HG03378 (cell line): Measurements from ENCODE around the gene TMCC1.
"Not testable (repeated sequence)": the region's sequence is repeated elsewhere in the genome, so short reads cannot be mapped to it uniquely, and the experiment has no call there.

Experiments used
- ATAC-seq: cut with Tn5 transposase; IDR thresholded peaks from one replicate; pipeline ENCODE4 v1.9.1; 2021; ENCODE audit warnings: mild to moderate bottlenecking, moderate library complexity; ENCODE audit not compliant: unreplicated experiment

Gene TMCC1

GRCh38 chr3:129613367-129613740 is 280.2 kb downstream of the TMCC1 start:
- no peak for ATAC-seq

GRCh38 chr3:129612534-129613366 is 280.8 kb downstream of the TMCC1 start:
- ATAC-seq = no peak

DNA sequence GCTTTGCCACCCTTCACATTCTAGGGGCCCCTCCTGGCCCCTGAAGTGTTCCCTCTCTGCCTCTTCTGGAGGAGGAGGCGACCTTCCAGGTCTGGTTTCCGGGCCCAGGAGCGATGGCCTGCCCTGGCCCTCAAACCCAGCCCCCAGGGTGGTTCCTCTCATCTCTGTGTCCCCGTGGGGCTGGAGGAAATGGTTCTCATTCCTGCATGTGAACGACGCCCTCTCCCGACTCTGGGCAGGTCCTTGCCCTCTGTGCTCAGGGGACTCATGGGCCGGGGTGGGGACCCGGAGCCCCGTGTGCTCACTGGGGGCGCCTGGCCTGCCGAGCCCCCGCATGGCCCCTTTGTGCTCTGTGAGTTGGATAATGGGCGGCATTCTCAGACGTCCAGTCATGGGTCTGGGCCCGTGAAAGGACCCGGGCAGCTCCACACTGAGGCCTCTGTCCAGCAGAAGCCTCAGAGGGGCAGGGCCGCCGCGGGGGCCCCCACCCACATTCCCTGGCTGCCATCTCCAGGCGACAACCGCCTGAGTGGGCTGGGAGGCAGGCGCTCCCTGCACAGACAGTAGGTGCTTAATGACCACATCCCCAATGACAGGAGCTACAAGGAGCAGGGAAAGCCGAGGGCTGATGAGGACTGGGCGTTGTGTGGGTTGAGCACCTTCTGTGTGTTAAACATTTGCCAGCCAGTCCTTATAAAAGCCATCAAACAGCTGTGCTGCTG is 281.5 kb downstream of the TMCC1 start:
- no peak for ATAC-seq

DNA sequence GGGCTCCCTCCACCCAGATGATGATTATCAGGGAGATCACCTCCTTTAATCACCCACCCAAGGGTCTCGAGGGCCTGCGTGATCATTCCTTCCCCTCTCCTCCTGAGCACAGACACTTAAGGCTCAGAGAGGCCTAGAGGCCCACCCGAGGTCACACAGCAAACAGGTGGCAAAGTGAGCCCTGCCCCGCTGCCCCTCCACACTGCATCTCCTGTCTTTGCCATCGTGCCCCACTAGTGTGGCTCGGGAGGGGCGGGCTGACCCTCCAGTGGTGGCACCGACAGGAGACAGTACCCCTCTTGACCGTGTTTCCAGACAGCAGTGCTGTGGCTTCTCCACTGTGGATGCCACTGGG is 282.1 kb downstream of the TMCC1 start:
- ATAC-seq = no peak

DNA sequence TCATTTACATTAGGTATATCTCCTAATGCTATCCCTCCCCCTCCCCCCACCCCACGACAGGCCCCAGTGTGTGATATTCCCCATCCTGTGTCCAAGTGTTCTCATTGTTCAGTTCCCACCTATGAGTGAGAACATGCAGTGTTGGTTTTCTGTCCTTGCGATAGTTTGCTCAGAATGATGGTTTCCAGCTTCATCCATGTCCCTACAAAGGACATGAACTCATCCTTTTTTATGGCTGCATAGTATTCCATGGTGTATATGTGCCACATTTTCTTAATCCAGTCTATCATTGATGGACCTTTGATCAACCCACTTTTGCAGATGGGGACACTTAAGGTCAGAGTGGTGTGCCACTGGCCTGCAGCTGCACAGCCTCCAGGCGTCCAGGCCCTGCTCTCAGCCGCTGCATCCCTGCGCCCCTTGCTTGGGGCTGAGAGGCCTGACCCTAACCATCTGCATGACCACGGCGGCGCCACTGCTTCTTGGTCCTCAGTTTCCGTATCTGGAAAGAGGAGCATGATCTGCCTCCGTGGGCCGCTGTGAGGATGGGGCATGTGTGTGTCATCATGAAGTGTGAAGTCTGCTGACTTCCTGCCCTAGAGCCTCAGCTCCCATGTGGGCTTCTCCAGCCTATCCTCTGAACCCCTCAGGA is 282.6 kb downstream of the TMCC1 start:
- ATAC-seq = not testable (repeated sequence)

DNA sequence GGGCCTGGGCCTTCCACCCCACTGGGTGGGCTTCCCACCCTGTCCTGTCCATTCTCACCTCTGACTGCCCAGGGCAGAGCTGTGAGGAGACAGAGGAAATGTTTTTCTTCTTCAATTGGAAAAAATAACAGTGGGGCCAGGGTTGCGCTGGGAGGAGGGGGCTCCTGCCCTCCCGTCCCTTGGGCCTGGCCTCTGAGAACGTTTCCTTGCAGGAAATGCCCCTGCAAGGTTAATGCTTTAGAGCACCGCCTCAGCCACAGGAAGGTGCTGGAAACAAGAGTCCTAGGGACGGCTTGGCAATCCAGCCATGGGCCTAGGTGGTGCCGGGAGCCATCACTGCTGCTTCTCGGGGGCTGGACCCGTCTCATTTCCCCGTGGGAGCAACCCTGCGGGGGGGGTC is 283.2 kb downstream of the TMCC1 start:
- no peak for ATAC-seq

GRCh38 chr3:129609591-129610182 is 283.8 kb downstream of the TMCC1 start:
- no peak for ATAC-seq

- no peak for ATAC-seq
Observed at GRCh38 chr3:129608936-129609590, 284.4 kb downstream of the TMCC1 start.

DNA sequence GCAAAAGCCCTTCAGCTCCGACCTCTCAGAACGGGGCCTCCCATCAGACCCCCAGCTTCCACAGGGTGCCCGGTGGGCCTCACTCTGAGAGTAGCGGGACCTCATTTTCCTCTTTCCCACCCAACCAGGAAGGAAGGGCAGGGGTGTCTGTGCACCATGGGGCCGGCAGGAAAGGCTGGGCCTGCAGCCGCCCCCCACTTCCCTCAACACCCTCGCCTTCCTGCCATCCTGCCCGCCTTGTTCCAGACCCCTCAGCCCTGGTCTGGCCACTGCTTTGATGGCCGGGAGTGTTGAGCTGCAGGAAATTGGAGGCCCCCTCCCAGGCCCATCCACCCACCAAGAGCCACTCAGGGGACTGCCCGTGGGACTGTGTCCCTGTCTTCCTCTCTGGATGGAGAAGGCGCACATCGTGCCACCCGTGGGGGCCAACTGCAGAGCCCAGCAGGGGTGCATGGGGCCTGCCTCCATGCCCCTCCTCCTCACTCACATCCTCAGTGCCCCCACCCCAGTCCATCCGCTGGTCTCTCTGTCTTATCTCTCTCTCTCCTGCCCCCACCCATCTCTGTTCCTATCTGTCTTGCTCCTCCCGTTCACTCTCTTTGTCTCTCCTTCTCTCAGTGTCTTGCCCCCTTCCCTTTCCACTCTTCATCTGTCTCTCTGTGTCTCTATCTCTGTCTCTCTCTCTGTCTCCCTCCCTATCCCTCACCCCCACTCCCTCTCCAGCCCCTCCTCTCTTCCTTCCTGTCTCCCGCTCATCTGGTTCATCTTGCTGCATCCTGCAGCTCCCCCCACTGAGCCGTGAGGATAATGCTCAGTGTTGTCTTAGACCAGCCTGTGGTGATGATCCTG is 285.2 kb downstream of the TMCC1 start:
- no peak for ATAC-seq

DNA sequence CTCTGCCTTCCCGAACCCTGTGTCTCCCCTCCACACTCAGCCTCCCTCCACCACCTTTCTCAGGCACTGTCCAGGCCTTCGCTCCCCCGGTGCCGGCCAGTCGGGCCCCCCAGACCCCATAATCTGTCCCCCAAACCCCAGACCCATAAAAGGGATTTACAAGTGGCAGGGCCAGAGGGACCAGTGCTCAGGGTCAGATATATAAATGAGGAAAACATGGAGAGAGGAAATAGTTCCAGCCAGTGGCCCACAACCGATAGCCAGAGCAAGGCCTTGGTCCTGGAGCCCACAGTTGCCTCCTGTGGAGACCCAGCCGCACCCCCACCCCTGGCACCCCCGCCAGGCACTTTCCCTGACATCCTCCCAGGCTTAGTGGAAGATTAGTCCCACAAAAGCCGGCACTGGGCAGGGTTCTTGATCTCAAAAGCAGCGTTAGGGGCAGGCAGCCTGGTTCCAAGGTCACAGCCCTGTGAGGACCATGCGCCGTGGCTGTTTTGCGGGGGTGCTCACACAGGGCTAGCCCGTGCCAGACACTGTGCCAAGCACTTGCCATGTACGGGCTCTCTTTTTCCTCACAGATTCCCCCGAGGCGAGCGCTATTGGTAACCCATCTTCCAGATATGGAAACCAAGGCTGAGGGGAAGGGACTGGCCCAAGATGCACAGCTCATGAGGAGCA is 286.0 kb downstream of the TMCC1 start:
- ATAC-seq = no peak

DNA sequence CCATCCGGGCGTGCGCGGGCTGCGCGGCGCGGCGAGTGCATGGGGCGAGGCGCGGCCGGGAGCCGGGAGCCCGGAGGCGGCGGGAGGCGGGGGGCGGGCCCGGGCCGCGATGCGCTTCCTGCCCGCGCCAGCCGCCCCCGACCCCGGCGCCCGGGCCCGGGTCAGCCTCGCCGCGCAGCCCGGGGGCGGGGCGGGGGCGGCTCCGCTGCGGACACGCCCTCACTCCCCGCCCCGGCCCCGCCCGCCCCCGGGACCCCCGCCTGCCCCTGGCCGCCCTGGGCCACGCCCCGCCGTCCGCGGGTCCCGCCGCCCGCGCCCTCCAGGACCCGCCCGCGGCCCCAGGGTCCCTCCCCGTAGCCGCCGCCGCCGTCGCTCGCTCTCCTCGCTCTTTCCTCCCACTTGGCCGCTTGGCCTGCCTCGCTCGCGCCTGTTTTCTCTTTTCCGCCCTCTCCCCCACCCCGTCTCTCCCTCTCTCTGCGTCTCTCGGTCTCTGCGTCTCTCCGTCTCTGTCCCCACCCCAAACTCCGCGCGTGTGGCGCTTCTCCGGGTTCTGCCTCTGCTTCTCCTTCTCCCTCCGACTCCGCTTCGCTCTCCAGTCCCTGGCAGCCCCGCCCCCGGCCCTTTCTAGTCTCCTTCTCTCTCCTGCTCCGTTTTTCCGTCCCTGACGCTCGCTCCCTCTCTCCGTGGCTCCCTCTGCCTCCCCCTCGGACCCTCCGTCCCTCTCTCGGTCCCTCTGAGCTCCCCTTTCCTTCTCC is 286.7 kb downstream of the TMCC1 start, which contains the start of gene PLXND1:
Gene PLXND1, minus strand, starts transcription at position 41 of the 755 bp plus-strand sequence. Its CDS starts 37 bp downstream, at position 4.
- ATAC-seq = no peak

DNA sequence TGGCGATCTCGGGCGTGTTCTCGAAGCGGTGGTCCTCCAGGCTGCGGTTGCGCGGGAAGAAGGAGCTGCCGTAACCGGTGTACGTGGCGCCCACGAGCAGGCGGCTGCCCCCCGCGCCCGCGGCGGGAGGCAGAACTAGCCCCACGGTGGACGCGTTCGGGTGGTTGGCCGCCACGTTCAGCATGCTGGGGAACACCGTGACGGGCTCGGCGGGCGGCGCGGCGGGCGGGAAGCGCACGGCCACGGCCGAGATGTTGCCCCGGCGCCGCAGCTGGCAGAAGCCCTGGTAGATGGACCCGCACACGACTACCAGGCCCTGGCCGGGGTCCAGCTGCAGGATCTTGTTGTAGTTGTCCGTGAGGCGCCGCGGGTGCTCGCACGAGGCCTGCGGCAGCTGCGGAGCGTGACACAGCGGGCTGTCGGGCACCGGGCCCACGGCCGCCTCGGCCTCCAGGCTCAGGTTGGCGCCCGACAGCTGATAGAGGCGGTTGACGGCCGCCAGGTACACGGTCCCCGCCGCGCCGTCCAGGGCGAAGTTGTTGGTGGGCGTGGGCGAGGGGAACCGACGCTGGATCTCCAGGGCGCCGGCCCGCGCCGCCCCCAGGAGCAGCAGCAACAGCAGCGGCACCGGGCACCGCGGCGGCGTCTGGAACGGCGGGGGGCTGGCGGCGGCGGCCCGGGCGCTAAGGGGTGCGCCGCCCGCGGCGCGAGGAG is 287.4 kb downstream of the TMCC1 start:
- ATAC-seq = no peak

- ATAC-seq = no peak
Observed at GRCh38 chr3:129605203-129605921, 288.1 kb downstream of the TMCC1 start.

DNA sequence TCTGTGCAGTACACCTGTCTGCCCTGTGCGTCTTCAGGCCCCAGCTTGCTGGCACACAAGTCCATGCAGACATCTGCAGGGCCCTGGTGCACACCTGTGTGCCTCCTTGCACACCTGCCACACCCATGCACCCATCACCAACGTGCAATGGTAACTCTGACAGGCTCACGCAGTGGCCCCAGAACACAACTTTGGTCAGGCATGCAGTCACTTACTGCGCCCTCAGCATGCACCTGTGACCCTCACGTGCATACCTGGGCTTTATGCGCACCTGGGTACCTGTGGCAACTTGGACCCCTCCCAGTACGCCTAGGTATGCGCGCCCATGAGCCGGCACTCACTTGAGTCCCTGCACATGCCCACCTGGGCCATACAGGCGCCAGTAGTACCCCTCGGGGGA is 288.7 kb downstream of the TMCC1 start:
- ATAC-seq = no peak

- ATAC-seq = no peak
Observed at GRCh38 chr3:129603991-129604749, 289.3 kb downstream of the TMCC1 start.

GRCh38 chr3:129603561-129603942 is 290.0 kb downstream of the TMCC1 start:
- ATAC-seq = no peak
